HG02981 (cell line): ENCODE results near the gene TAF11L12.
"Not testable (repeated sequence)": the region's sequence is repeated elsewhere in the genome, so short reads cannot be mapped to it uniquely, and the experiment has no call there.

Experiments
- ATAC-seq: cut with Tn5 transposase; IDR thresholded peaks from one replicate; pipeline ENCODE4 v1.9.1; 2021; ENCODE audit warnings: mild to moderate bottlenecking, moderate library complexity; ENCODE audit not compliant: unreplicated experiment

TAF11L12 gene

DNA sequence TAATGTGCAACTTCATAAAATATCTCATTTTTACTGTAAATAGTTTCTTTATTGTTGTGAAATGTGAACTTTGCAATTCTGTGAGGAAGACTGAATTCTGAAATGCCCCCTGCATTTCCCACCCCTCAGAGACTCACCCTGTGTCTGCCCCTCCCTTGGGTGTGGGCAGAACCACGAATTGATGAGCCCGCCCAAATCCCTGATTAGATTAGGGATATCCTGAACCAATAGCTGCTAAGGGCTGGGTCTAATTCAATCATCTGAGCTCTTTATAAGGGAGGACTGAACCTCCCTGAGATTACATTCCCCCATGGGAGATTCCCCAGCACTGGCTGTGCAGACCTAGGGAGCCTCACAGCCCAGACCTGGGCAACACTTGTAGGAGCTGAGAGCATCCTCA, at the start of gene TAF11L12:
Gene TAF11L12 (plus strand): TSS at position 301 of the 400 bp plus-strand sequence.
- ATAC-seq, result not testable (repeated sequence)

DNA sequence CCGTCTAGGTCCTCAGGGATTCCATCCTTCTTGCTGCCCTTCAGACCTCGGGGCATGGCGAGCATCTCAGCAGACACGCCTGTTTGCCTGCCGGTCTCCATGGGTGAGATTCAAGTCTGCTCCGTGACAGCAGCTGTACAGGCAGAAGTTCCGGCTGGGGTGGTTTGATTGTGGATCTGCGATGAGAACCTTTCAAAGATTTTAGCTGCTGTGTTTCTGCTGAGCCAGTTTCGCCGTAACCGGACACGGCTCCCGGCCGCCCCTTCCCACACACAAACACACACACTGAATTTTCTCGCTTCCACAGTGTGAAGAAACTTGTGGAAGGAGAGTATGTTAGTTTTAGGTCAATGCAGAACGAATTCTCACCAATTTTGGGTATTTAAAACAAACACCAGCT, 24.5 kb upstream of the TAF11L12 start, which contains the start of gene TAF11L7:
Gene TAF11L7 (minus strand): TSS at position 101 of the 400 bp plus-strand sequence.
- not testable (repeated sequence) for ATAC-seq

DNA sequence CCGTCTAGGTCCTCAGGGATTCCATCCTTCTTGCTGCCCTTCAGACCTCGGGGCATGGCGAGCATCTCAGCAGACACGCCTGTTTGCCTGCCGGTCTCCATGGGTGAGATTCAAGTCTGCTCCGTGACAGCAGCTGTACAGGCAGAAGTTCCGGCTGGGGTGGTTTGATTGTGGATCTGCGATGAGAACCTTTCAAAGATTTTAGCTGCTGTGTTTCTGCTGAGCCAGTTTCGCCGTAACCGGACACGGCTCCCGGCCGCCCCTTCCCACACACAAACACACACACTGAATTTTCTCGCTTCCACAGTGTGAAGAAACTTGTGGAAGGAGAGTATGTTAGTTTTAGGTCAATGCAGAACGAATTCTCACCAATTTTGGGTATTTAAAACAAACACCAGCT, 19.3 kb upstream of the TAF11L12 start, which contains the start of gene TAF11L8:
Gene TAF11L8 (minus strand): TSS at position 101 of the 400 bp plus-strand sequence.
- not testable (repeated sequence) for ATAC-seq

DNA sequence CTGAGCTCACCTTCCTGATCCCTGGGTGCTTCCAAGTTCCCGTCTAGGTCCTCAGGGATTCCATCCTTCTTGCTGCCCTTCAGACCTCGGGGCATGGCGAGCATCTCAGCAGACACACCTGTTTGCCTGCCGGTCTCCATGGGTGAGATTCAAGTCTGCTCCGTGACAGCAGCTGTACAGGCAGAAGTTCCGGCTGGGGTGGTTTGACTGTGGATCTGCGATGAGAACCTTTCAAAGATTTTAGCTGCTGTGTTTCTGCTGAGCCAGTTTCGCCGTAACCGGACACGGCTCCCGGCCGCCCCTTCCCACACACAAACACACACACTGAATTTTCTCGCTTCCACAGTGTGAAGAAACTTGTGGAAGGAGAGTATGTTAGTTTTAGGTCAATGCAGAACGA, 15.9 kb upstream of the TAF11L12 start, which contains the start of gene TAF11L9:
Gene TAF11L9 (minus strand): TSS at position 140 of the 400 bp plus-strand sequence.
- not testable (repeated sequence) for ATAC-seq

DNA sequence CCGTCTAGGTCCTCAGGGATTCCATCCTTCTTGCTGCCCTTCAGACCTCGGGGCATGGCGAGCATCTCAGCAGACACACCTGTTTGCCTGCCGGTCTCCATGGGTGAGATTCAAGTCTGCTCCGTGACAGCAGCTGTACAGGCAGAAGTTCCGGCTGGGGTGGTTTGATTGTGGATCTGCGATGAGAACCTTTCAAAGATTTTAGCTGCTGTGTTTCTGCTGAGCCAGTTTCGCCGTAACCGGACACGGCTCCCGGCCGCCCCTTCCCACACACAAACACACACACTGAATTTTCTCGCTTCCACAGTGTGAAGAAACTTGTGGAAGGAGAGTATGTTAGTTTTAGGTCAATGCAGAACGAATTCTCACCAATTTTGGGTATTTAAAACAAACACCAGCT, 12.5 kb upstream of the TAF11L12 start, which contains the start of gene TAF11L10:
Gene TAF11L10 (minus strand): TSS at position 101 of the 400 bp plus-strand sequence.
- not testable (repeated sequence) for ATAC-seq

DNA sequence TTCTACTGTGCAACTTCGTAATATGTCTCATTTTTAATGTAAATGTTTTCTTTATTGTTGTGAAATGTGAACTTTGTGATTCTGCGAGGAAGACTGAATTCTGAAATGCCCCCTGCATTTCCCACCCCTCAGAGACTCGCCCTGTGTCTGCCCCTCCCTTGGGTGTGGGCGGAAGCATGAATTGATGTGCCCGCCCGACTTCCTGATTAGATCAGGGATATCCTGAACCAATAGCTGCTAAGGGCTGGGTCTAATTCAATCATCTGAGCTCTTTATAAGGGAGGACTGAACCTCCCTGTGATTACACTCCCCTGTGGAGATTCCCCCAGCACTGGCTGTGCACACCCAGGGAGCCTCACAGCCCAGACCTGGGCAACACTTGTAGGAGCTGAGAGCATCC, 6.3 kb upstream of the TAF11L12 start, which contains the start of gene TAF11L11:
Gene TAF11L11 (plus strand): TSS at position 304 of the 400 bp plus-strand sequence.
- ATAC-seq, result not testable (repeated sequence)

DNA sequence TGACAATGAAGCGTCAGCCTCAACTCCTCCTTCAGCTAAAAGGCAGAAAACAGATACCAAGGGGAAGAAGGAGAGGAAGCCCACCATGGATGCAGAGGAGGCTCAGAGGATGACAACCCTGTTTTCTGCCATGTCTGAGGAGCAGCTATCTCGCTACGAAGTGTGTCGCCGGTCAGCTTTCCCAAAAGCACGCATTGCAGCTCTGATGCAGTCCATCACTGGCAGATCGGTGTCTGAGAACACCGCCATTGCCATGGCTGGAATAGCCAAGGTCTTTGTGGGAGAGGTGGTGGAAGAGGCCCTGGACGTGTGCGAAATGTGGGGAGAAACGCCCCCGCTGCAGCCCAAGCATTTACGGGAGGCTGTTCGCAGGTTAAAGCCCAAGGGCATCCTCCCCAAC, 5.2 kb upstream of the TAF11L12 start:
- no peak for ATAC-seq

DNA sequence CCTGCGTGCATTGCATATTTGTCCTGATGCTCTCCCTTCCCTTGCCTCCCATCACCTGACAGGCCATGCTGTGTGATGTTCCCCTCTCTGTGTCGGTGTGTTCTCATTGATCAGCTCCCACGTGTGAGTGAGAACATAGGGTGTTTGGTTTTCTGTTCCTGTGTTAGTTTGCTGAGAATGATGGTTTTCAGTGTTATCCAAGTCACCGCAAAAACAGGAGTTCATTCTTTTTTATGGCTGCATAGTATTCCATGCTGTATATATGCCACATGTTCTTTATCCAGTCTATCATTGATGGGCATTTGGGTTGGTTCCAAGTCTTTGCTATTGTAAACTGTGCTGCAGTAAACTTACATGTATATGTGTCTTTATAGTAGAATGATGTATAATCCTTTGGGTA, 2.7 kb upstream of the TAF11L12 start:
- not testable (repeated sequence) for ATAC-seq

DNA sequence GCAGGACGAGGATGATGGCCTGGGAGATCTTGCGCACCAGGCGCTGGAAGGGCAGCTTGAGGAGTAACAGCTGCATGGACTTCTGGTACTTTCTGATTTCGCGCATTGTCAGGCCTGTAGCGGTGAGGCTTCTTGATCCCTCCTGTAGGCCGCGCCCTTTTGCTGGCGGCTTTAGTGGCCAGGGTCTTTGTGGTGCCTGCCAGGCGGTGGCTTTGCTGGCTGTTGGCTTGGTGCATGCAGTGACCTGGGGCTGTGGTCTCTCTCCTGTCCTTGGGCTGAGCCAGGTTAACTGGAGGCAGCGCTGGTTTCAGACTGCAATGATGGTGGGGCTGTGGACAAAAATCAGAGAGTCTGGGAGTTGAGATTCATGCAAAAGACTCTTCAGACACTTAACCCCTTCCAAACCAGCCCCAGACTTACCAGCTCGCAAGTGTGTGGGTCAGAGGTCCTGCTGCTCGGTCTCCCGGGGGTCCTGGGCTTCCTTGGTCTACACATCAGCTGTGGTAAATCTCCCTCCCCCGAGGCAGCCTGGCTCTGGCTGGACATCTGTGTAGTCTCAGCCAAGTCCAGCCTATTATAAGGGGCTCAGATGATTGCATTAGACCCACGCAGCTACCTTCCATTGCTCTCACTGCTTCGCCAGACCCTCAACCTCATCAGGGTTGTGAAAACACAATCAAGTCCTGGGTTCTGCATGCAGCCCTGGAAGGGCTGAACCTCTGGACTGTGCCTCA, 4.8 kb downstream of the TAF11L12 start:
- ATAC-seq, result no peak

DNA sequence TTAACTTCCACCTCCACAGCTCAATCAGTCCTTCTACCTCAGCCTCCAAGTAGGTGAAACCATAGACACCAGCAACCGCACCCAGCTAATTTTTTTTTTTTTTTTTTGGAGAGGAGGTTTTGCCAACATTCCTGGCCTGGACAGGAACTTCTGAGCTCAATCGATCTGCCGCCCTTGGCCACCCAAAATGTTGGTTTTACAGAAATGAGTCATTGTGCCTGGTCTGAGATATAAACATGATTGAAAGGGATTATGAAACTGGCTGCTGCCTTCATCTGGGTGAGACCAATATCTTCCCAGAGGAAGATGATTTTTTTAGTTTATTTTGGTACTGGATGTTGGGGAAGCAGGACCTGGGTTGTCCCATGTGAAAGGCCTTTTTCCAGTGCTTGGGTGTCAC, 9.2 kb downstream of the TAF11L12 start:
- no peak for ATAC-seq

DNA sequence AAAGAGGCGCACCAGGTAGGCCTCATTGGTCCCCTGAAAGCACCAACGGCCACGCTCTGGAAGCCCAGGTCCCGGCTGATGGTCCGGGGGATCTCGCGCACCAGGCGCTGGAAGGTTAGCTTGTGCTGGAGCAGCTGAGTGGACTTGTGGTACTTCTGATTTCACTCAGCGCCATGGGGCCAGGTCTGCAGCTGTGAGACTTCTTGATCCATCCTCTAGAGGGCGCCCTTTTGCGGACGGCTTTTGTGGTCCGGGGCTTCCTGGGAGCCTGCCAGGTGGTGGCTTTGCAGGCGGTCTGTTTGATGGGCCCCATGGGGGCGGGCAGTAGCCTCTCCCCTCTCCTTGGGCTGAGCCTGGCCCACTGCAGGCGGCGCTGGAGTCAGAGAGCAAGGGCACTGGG, 10.4 kb downstream of the TAF11L12 start:
- no peak for ATAC-seq

DNA sequence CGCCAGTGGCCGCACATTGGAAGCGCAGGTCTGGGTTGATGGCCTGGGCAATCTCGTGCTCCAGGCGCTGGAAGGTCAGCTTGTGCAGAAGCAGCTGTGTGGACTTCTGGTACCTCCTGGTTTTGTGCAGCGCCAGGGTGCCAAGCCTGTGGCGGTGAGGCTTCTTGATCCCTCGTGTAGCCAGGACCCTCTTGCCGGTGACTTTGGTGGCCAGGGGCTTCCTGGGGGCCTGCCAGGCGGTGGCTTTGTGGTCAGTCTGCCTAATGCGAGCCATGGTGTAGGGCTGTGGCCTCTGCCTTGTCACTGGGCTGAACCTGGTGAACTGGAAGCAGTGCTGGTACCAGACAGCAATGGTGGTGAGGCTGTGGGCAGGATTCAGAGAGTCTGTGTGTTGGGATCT, 15.5 kb downstream of the TAF11L12 start:
- ATAC-seq, result no peak

DNA sequence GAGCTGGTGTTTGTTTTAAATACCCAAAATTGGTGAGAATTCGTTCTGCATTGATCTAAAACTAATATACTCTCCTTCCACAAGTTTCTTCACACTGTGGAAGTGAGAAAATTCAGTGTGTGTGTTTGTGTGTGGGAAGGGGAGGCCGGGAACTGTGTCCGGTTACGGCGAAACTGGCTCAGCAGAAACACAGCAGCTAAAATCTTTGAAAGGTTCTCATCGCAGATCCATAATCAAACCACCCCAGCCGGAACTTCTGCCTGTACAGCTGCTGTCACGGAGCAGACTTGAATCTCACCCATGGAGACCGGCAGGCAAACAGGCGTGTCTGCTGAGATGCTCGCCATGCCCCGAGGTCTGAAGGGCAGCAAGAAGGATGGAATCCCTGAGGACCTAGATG, 21.6 kb downstream of the TAF11L12 start, which contains the start of gene TAF11L13:
Gene TAF11L13 (plus strand): TSS at position 301 of the 400 bp plus-strand sequence.
- not testable (repeated sequence) for ATAC-seq

DNA sequence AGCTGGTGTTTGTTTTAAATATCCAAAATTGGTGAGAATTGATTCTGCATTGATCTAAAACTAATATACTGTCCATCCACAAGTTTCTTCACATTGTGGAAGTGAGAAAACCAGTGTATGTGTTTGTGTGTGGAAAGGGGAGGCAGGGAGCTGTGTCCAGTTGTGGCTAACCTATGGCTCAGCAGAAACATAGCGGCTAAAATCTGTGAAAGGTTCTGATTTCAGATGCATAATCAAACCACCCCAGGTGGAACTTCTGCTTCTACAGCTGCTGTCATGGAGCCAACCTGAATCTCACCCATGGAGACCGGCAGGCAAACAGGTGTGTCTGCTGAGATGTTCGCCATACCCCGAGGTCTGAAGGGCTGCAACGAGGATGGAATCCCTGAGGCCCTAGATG, 24.0 kb downstream of the TAF11L12 start, which contains the start of gene TAF11L14:
Gene TAF11L14 (plus strand): TSS at position 301 of the 400 bp plus-strand sequence.
- no peak for ATAC-seq

DNA sequence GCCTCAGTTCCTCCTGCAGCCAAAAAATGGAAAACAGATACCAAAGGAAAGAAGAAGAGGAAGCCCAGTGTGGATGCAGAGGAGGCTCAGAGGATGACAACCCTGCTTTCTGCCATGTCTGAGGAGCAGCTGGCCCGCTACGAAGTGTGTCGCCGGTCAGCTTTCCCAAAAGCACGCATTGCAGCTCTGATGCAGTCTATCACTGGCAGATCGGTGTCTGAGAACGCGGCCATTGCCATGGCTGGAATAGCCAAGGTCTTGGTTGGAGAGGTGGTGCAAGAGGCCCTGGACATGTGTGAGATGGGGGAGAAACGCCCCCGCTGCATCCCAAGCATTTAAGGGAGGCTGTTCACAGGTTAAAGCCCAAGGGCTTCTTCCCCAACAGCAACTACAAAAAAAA, 39.0 kb downstream of the TAF11L12 start:
- not testable (repeated sequence) for ATAC-seq

DNA sequence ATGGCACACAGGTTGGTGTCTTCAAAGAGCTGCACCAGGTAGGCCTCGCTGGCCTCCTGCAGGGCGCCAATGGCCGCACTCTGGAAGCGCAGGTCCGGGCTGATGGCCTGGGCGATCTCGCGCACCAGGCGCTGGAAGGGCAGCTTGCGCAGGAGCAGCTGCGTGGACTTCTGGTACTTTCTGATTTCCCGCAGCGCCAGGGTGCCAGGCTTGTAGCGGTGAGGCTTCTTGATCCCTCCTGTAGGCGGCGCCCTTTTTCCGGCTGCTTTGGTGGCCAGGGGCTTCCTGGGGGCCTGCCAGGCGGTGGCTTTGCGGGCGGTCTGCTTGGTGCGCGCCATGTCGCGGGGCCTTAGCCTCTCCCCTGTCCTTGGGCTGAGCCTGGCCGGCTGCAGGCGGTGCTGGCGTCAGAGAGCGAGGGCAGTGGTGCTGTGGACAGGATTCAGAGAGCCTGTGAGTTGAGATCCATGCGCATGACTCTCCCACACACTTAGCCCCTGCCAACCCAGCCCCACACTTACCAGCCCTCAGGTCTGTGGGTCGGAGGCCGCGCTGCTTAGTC, 45.1 kb downstream of the TAF11L12 start:
- ATAC-seq, result not testable (repeated sequence)

DNA sequence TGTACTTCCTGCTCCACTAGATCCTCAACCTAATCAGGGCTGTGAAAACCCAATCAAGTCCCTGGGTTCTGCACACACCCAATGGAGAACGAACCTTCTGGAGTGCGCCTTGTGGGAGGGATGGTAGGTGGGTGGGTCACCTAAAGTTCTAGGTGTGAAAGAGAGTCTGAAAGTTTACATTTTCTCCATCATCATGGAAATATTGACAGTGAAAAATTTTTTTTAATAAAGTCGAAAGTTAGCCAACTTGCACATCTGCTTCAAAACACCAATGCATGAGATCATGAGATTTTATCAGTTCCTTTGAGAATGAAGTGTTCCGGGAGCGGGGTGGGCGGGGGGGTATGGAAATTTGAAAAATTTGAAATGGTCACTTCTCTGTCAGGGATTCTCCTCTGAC, 45.7 kb downstream of the TAF11L12 start:
- no peak for ATAC-seq
